Fibroblast of the aortic adventitia (primary cell): Measurements from ENCODE around the gene SNAP47. TPM values are rescaled to one million over a fixed set of nuclear protein-coding genes. Genes with fewer than 3 reads are reported as not detected.
A peak's percentile ranks its signal among the peaks of the same experiment; 100 is the strongest.

Experiments
- DNase-seq: peaks from one replicate; pipeline ENCODE4 v3.0.0-alpha.2; 2010; ENCODE audit warnings: low read depth
- H3K4me3 ChIP-seq: 2 replicates; pipeline ENCODE4 v1.5.1; 2011; ENCODE audit warnings: low read depth, mild to moderate bottlenecking, control low read depth, low read length, moderate library complexity
- total RNA-seq: library from RNA; depleted of rRNA; stranded (reverse); fragments of >200 nt; gene quantifications from 2 replicates; pipeline ENCODE4 v1.2.3, GENCODE V29; 2012; ENCODE audit warnings: low replicate concordance
- TF ChIP-seq, protein P1 (sequence below): IDR thresholded peaks from 2 replicates; pipeline ENCODE4 v1.5.1; 2011; ENCODE audit warnings: mild to moderate bottlenecking, low read length, control low read depth, inconsistent platforms; ENCODE audit not compliant: insufficient read depth

SNAP47 gene
- total RNA-seq, 1 donor = 35.9 TPM

DNA sequence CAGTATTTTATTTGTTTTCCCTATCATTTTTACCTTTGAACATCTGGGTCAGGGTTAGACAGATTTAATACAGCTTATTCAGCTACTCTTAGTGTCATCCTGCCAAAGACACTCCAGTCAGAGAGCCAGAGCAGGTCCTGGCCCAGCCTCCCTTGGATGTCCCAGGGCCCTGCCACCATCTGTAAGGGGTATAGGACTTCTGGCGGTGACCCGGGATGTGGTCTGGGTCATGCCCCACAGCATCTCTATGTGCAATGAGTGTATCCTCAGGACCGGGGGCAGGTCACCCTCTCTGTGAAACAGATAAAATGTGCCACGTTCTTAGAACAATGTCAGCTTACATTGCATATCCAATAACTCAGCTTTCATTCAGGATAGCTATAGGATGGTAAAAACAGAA lies 42.4 kb downstream of the SNAP47 start:
- DNase-seq = no peak
- TF ChIP-seq, protein P1, sequence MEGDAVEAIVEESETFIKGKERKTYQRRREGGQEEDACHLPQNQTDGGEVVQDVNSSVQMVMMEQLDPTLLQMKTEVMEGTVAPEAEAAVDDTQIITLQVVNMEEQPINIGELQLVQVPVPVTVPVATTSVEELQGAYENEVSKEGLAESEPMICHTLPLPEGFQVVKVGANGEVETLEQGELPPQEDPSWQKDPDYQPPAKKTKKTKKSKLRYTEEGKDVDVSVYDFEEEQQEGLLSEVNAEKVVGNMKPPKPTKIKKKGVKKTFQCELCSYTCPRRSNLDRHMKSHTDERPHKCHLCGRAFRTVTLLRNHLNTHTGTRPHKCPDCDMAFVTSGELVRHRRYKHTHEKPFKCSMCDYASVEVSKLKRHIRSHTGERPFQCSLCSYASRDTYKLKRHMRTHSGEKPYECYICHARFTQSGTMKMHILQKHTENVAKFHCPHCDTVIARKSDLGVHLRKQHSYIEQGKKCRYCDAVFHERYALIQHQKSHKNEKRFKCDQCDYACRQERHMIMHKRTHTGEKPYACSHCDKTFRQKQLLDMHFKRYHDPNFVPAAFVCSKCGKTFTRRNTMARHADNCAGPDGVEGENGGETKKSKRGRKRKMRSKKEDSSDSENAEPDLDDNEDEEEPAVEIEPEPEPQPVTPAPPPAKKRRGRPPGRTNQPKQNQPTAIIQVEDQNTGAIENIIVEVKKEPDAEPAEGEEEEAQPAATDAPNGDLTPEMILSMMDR = no peak
- H3K4me3 ChIP-seq = no peak overlapping the region

DNA sequence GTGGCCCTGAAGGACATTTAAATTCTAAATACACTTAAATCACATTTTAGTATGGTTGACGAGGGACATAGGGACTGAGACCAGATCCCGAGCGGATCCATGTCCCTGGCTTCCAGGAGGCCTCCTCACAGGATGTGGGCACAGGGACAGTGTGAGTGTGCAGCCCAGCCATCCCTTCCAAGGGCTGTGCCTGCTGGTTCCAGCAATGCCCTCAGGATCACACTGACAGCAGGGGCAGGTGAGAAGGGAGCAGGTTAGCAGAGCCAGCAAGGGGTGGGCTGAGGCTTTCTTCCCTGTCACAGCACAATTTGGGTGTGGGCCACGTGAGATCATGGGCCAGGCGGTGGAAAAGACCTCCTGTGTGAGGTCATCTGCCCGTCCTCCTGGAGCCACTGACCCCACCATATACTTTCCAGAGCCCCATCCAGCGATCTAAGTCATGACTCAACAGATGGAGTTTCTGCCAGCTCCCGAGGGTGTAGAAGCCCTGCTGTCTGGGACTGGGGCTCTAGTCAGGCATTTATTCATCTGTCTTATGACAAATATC lies 43.2 kb downstream of the SNAP47 start:
- TF ChIP-seq, protein P1 = no peak
- peak; percentile 71 for DNase-seq
- no peak overlapping the region for H3K4me3 ChIP-seq

GRCh38 chr1:227779021-227779441 lies 43.8 kb downstream of the SNAP47 start:
- DNase-seq = no peak
- H3K4me3 ChIP-seq = no peak overlapping the region
- TF ChIP-seq, protein P1 = no peak

- TF ChIP-seq, protein P1 = no peak
- no peak for DNase-seq
- no peak overlapping the region for H3K4me3 ChIP-seq
These were observed 44.5 kb downstream of the SNAP47 start for GRCh38 chr1:227779685-227780084.

DNA sequence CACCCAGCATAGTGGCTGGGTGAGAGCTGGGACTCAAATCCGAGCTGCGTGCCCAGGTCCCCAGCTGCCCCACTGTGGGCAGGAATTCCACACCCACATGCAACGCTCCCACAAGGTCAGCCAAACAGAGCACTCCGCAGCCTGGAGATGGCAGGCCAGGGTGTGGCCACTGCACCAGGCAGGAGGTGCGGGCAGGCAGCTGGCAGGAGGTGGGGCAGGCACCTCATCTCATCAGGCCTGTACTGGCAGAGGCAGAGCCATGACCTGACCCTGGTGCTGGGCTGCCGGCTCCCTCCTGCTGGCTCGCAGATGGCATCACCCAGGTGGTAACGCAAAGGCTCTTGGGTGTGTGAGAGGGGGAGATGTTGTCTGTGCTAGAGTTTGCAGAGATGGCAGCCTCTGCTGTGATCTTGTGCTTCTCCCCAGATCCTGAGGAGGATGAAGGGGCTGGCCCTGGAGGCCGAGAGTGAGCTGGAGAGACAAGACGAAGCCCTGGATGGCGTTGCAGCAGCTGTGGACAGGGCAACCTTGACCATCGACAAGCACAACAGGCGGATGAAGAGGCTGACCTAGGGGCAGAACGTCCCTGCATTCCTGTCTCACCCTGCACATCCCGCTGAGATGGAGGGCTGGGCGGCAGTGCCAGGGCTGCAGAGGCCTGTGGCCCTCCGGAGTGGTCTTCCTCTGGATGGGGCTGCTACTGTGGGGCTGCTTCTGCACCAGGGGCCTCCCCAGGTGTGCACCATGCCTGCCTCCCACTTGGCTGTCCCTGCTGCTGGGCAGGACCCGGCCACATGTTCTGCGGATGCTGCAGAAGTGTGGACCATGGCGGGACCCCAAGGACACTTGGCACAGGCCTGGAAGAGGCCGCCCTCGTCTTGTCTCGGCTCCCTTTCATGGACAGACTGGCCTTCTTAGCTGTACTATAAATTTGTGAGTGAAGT lies 45.1 kb downstream of the SNAP47 start:
- DNase-seq = no peak
- no peak overlapping the region for H3K4me3 ChIP-seq
- TF ChIP-seq, protein P1 = no peak

DNA sequence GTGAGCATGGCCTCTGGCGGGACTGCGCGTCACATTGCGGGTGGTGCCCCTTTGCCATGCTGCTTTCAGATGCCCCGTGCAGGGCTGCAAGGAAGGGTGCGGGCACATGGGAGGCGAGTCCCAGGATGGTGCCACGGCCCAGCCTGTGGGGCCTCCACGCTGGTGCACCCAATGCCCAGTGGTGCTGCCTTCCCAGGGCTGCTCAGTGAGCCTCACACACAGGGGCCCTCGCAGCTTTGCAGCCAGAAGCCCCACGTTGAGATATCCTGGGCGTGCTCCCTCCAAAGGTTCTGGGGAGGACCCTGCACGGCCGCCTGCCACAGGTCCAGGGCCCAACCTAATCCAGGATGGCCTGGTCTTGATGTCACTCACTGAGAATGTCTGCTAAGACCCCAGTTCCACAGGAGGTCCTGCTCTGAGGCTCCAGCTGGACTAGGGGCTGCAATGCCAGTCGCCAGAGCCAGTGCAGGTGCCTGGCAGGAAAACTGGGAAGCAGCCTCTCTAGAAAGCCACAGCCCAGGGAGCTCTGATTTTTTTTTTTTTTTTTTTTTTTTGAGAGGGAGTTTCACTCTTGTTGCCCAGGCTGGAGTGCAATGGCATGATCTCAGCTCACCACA lies 46.2 kb downstream of the SNAP47 start:
- no peak for DNase-seq
- TF ChIP-seq, protein P1 = no peak
- H3K4me3 ChIP-seq = no peak overlapping the region
